ENCODE measurements around the gene ABHD11.

GRCh38 chr7:73740212-73740611 lies 1.6 kb upstream of the ABHD11 start:
- TF ChIP-seq CTCF (conservative IDR thresholded peaks at IDR 0.05; ENCODE audit: low read depth in 2 of 2) (no peak), EZH2phosphoT487 (IDR thresholded peaks at IDR 0.05; ENCODE audit: unreplicated experiment) (no peak), REST (IDR thresholded peaks at IDR 0.05; ENCODE audit: unreplicated experiment) (no peak), EZH2 (IDR thresholded peaks at IDR 0.05; ENCODE audit: low read depth, unreplicated experiment) (no peak), NANOG (IDR thresholded peaks at IDR 0.05; ENCODE audit: borderline replicate concordance) (no peak), POLR2AphosphoS5 (IDR thresholded peaks at IDR 0.05; ENCODE audit: low read depth) (no peak), CREB1 (CRISPR knock-in tag; IDR thresholded peaks at IDR 0.05; ENCODE audit: low read depth) (no peak), JUNB (IDR thresholded peaks at IDR 0.05; ENCODE audit: unreplicated experiment) (no peak), STAT1 (IDR thresholded peaks at IDR 0.05; ENCODE audit: unreplicated experiment) (no peak)
- TF ChIP-seq, protein P1, sequence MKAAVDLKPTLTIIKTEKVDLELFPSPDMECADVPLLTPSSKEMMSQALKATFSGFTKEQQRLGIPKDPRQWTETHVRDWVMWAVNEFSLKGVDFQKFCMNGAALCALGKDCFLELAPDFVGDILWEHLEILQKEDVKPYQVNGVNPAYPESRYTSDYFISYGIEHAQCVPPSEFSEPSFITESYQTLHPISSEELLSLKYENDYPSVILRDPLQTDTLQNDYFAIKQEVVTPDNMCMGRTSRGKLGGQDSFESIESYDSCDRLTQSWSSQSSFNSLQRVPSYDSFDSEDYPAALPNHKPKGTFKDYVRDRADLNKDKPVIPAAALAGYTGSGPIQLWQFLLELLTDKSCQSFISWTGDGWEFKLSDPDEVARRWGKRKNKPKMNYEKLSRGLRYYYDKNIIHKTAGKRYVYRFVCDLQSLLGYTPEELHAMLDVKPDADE (IDR thresholded peaks at IDR 0.05), result no peak
- TF ChIP-seq, protein P2, sequence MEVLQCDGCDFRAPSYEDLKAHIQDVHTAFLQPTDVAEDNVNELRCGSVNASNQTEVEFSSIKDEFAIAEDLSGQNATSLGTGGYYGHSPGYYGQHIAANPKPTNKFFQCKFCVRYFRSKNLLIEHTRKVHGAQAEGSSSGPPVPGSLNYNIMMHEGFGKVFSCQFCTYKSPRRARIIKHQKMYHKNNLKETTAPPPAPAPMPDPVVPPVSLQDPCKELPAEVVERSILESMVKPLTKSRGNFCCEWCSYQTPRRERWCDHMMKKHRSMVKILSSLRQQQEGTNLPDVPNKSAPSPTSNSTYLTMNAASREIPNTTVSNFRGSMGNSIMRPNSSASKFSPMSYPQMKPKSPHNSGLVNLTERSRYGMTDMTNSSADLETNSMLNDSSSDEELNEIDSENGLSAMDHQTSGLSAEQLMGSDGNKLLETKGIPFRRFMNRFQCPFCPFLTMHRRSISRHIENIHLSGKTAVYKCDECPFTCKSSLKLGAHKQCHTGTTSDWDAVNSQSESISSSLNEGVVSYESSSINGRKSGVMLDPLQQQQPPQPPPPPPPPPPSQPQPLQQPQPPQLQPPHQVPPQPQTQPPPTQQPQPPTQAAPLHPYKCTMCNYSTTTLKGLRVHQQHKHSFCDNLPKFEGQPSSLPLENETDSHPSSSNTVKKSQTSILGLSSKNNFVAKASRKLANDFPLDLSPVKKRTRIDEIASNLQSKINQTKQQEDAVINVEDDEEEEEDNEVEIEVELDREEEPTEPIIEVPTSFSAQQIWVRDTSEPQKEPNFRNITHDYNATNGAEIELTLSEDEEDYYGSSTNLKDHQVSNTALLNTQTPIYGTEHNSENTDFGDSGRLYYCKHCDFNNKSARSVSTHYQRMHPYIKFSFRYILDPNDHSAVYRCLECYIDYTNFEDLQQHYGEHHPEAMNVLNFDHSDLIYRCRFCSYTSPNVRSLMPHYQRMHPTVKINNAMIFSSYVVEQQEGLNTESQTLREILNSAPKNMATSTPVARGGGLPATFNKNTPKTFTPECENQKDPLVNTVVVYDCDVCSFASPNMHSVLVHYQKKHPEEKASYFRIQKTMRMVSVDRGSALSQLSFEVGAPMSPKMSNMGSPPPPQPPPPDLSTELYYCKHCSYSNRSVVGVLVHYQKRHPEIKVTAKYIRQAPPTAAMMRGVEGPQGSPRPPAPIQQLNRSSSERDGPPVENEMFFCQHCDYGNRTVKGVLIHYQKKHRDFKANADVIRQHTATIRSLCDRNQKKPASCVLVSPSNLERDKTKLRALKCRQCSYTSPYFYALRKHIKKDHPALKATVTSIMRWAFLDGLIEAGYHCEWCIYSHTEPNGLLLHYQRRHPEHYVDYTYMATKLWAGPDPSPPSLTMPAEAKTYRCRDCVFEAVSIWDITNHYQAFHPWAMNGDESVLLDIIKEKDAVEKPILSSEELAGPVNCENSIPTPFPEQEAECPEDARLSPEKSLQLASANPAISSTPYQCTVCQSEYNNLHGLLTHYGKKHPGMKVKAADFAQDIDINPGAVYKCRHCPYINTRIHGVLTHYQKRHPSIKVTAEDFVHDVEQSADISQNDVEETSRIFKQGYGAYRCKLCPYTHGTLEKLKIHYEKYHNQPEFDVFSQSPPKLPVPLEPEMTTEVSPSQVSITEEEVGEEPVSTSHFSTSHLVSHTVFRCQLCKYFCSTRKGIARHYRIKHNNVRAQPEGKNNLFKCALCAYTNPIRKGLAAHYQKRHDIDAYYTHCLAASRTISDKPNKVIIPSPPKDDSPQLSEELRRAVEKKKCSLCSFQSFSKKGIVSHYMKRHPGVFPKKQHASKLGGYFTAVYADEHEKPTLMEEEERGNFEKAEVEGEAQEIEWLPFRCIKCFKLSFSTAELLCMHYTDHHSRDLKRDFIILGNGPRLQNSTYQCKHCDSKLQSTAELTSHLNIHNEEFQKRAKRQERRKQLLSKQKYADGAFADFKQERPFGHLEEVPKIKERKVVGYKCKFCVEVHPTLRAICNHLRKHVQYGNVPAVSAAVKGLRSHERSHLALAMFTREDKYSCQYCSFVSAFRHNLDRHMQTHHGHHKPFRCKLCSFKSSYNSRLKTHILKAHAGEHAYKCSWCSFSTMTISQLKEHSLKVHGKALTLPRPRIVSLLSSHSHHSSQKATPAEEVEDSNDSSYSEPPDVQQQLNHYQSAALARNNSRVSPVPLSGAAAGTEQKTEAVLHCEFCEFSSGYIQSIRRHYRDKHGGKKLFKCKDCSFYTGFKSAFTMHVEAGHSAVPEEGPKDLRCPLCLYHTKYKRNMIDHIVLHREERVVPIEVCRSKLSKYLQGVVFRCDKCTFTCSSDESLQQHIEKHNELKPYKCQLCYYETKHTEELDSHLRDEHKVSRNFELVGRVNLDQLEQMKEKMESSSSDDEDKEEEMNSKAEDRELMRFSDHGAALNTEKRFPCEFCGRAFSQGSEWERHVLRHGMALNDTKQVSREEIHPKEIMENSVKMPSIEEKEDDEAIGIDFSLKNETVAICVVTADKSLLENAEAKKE (CRISPR knock-in tag; IDR thresholded peaks at IDR 0.05), result no peak

Data from GM23338 (cell line).